PFSK-1 (cell line): ENCODE measurements around the gene FMNL2.
A peak's percentile ranks its signal among the peaks of the same experiment; 100 is the strongest.

Experiments used
- FOXP2 ChIP-seq: optimal IDR thresholded peaks from 2 replicates; pipeline ENCODE3; 2011; ENCODE audit warnings: borderline replicate concordance, control low read depth, inconsistent platforms; ENCODE audit not compliant: insufficient read depth; ENCODE audit errors: extremely low read length, extremely low read depth
- POLR2AphosphoS5 ChIP-seq: IDR thresholded peaks from 2 replicates; pipeline ENCODE4 v1.6.1; 2012; ENCODE audit warnings: low read depth, mild to moderate bottlenecking, control low read depth, low read length, moderate library complexity
- TAF1 ChIP-seq: IDR thresholded peaks from 2 replicates; pipeline ENCODE4 v1.6.1; 2012; ENCODE audit warnings: low read length, control low read depth, borderline replicate concordance; ENCODE audit not compliant: insufficient read depth
- TF ChIP-seq, protein P1 (sequence below), 2 experiments: IDR thresholded peaks; 2 replicates each; pipeline versions ENCODE4 v1.6.1 to v1.8.0; 2011 to 2012; ENCODE audit warnings: low read depth in 2 of 2, low read length in 2 of 2, control low read depth in 1 of 2, inconsistent platforms in 1 of 2, mild to moderate bottlenecking in 1 of 2, moderate library complexity in 1 of 2; ENCODE audit not compliant: insufficient read depth in 1 of 2

DNA sequence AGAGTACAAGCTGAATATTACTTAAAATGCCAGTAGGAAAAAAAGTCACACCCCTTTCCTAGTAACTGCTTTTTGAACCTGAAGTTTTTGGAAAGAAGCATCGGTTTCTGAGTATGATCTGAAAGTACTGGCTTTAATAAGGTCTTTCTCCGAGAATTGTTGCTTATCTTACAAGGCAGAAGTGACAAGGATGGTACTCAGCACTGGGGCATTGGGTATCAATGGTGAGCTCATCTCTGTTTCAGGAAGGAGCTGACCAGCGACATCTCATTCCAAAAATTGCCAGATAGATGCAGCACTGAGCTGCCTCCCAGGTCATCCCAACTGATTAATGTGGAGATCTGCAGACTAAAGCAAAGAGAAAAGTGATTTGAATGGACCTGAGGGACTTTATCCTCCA lies 85.4 kb downstream of the FMNL2 start:
- TF ChIP-seq POLR2AphosphoS5 (no peak), FOXP2 (no peak), TAF1 (no peak)
- TF ChIP-seq, protein P1, sequence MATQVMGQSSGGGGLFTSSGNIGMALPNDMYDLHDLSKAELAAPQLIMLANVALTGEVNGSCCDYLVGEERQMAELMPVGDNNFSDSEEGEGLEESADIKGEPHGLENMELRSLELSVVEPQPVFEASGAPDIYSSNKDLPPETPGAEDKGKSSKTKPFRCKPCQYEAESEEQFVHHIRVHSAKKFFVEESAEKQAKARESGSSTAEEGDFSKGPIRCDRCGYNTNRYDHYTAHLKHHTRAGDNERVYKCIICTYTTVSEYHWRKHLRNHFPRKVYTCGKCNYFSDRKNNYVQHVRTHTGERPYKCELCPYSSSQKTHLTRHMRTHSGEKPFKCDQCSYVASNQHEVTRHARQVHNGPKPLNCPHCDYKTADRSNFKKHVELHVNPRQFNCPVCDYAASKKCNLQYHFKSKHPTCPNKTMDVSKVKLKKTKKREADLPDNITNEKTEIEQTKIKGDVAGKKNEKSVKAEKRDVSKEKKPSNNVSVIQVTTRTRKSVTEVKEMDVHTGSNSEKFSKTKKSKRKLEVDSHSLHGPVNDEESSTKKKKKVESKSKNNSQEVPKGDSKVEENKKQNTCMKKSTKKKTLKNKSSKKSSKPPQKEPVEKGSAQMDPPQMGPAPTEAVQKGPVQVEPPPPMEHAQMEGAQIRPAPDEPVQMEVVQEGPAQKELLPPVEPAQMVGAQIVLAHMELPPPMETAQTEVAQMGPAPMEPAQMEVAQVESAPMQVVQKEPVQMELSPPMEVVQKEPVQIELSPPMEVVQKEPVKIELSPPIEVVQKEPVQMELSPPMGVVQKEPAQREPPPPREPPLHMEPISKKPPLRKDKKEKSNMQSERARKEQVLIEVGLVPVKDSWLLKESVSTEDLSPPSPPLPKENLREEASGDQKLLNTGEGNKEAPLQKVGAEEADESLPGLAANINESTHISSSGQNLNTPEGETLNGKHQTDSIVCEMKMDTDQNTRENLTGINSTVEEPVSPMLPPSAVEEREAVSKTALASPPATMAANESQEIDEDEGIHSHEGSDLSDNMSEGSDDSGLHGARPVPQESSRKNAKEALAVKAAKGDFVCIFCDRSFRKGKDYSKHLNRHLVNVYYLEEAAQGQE (IDR thresholded peaks at IDR 0.05; ENCODE audit: insufficient read depth in 1 of 2, low read depth in 2 of 2, low read length in 2 of 2) = peak; percentile 18 to 74; a peak in 1 of 4 replicates
